H1 (cell line): ENCODE data around the gene ST6GALNAC5. TPM values are rescaled to one million over a fixed set of nuclear protein-coding genes. Genes with fewer than 3 reads are reported as not detected.

Source experiments
- CTCF ChIA-PET: fragments of 300-600 bp; sonication (Branson Sonifier 250); formaldehyde crosslinking; loops from one replicate; lab custom pipeline; 2021; ENCODE audit not compliant: partially characterized antibody; lab: Charles Lee
- POLR2A ChIA-PET: fragments of 300-600 bp; sonication (Branson Sonifier 250); formaldehyde crosslinking; loops from one replicate; lab custom pipeline; 2021; ENCODE audit warnings: inconsistent platforms; ENCODE audit not compliant: partially characterized antibody; lab: Charles Lee
- DNase-seq, 2 experiments: peaks; one replicate each; pipeline versions ENCODE4 v3.0.0 to v3.0.0-alpha.2; 2010 to 2022; ENCODE audit warnings: low spot score in 2 of 2, low read depth in 1 of 2, mixed read lengths in 1 of 2
- FAIRE-seq: peaks from 2 replicates; lab custom pipeline; 2011; peaks lifted over from hg19 to GRCh38; lab: Jason Lieb, UNC
- H2AFZ ChIP-seq: 2 replicates; pipeline ENCODE4 v1.8.1; 2012; ENCODE audit warnings: low read length, inconsistent platforms
- H2AK5ac ChIP-seq: 2 replicates; pipeline ENCODE4 v1.6.1; 2013; ENCODE audit warnings: low read depth, low read length
- H2BK120ac ChIP-seq: replicated peaks from 2 replicates; pipeline ENCODE3; 2013; ENCODE audit warnings: low read depth, low read length, inconsistent platforms
- H2BK12ac ChIP-seq: 2 replicates; pipeline ENCODE4 v1.6.1; 2013; ENCODE audit warnings: low read depth, low read length
- H2BK15ac ChIP-seq: 2 replicates; pipeline ENCODE4 v1.6.1; 2013; ENCODE audit warnings: low read length
- H2BK20ac ChIP-seq: 2 replicates; pipeline ENCODE4 v1.6.1; 2013; ENCODE audit warnings: low read length
- H2BK5ac ChIP-seq: 2 replicates; pipeline ENCODE4 v1.6.1; 2013; ENCODE audit warnings: low read depth, low read length
- H3K14ac ChIP-seq: 2 replicates; pipeline ENCODE4 v1.6.1; 2013; ENCODE audit warnings: inconsistent platforms; ENCODE audit not compliant: insufficient read length
- H3K18ac ChIP-seq: 2 replicates; pipeline ENCODE4 v1.6.1; 2013; ENCODE audit warnings: low read length; ENCODE audit errors: extremely low read depth
- H3K23ac ChIP-seq: 2 replicates; pipeline ENCODE4 v1.6.1; 2013; ENCODE audit warnings: inconsistent platforms; ENCODE audit not compliant: insufficient read length
- H3K23me2 ChIP-seq: 2 replicates; pipeline ENCODE4 v1.6.1; 2013; ENCODE audit warnings: low read depth, low read length
- H3K27ac ChIP-seq: 2 replicates; pipeline ENCODE4 v1.6.1; 2011; ENCODE audit warnings: low read depth, low read length, inconsistent platforms
- H3K27me3 ChIP-seq, 4 experiments: replicated peaks in 1 of 4; 1 replicate in 1 of 4; 2 replicates in 3 of 4; pipeline versions ENCODE4 v1.6.1 to v1.8.1; 2011 to 2013; ENCODE audit warnings: low read length in 3 of 4, mild to moderate bottlenecking in 3 of 4, inconsistent platforms in 2 of 4, mixed read lengths in 2 of 4, moderate library complexity in 1 of 4; ENCODE audit not compliant: control insufficient read depth in 3 of 4, insufficient read depth in 3 of 4; ENCODE audit errors: extremely low read depth in 1 of 4
- H3K36me3 ChIP-seq, 4 experiments: 2 replicates each; pipeline versions ENCODE4 v1.6.1 to v1.8.1; 2011 to 2013; ENCODE audit warnings: mild to moderate bottlenecking in 4 of 4, low read length in 3 of 4, moderate library complexity in 2 of 4, control low read depth in 1 of 4, inconsistent platforms in 1 of 4; ENCODE audit not compliant: insufficient read depth in 4 of 4, control insufficient read depth in 2 of 4
- H3K4ac ChIP-seq: replicated peaks from 2 replicates; pipeline ENCODE3; 2013; ENCODE audit warnings: low read length, low read depth, mixed read lengths, inconsistent platforms; ENCODE audit not compliant: insufficient read length
- H3K4me1 ChIP-seq, 4 experiments: replicated peaks in 1 of 4; 1 replicate in 1 of 4; 2 replicates in 3 of 4; pipeline versions ENCODE4 v1.6.1 to v1.8.1; 2011 to 2013; ENCODE audit warnings: low read length in 3 of 4, inconsistent platforms in 2 of 4, mixed read lengths in 1 of 4; ENCODE audit not compliant: insufficient read depth in 4 of 4, control insufficient read depth in 3 of 4
- H3K4me2 ChIP-seq, 2 experiments: 2 replicates each; pipeline versions ENCODE4 v1.6.1 to v1.8.1; 2011 to 2013; ENCODE audit warnings: low read depth in 2 of 2, low read length in 2 of 2, control low read depth in 1 of 2, inconsistent platforms in 1 of 2, mild to moderate bottlenecking in 1 of 2; ENCODE audit not compliant: insufficient read depth in 1 of 2
- H3K4me3 ChIP-seq, 4 experiments: fragments of 200-600, 300-600 bp in 1 of 4; sonication (generic), shearing (Covaris generic), sonication (Bioruptor Twin) in 1 of 4; 2 replicates each; pipeline versions ENCODE4 v1.5.1 to v1.8.1; 2011 to 2016; ENCODE audit warnings: low read length in 4 of 4, low read depth in 3 of 4, control low read depth in 2 of 4, inconsistent platforms in 2 of 4, mild to moderate bottlenecking in 2 of 4, mixed read lengths in 1 of 4, moderate library complexity in 1 of 4; ENCODE audit not compliant: insufficient read depth in 2 of 4; ENCODE audit errors: extremely low read depth in 1 of 4
- H3K56ac ChIP-seq: replicated peaks from 2 replicates; pipeline ENCODE3; 2013; ENCODE audit warnings: low read depth, mild to moderate bottlenecking, mixed read lengths, low read length, inconsistent platforms; ENCODE audit not compliant: insufficient read length
- H3K79me1 ChIP-seq: 2 replicates; pipeline ENCODE4 v1.6.1; 2013; ENCODE audit warnings: low read depth, low read length, control low read depth
- H3K79me2 ChIP-seq, 2 experiments: 2 replicates each; pipeline versions ENCODE4 v1.6.1 to v1.8.1; 2012 to 2013; ENCODE audit warnings: low read length in 2 of 2, mild to moderate bottlenecking in 2 of 2, inconsistent platforms in 1 of 2; ENCODE audit not compliant: insufficient read depth in 2 of 2, control insufficient read depth in 1 of 2
- H3K9ac ChIP-seq, 4 experiments: replicated peaks in 1 of 4; 1 replicate in 1 of 4; 2 replicates in 3 of 4; pipeline versions ENCODE4 v1.6.1 to v1.8.1; 2011 to 2013; ENCODE audit warnings: low read depth in 3 of 4, low read length in 3 of 4, control low read depth in 2 of 4, mild to moderate bottlenecking in 2 of 4, moderate library complexity in 2 of 4, inconsistent platforms in 1 of 4; ENCODE audit errors: extremely low read depth in 1 of 4
- H3K9me3 ChIP-seq, 2 experiments: 2 replicates each; pipeline versions ENCODE4 v1.6.1 to v1.8.1; 2012 to 2013; ENCODE audit warnings: mild to moderate bottlenecking in 2 of 2, moderate library complexity in 2 of 2, control low read depth in 1 of 2, inconsistent platforms in 1 of 2, low read depth in 1 of 2, low read length in 1 of 2, mixed read lengths in 1 of 2; ENCODE audit not compliant: insufficient read depth in 2 of 2
- H4K20me1 ChIP-seq, 2 experiments: replicated peaks in 1 of 2; 2 replicates each; pipeline versions ENCODE3 to v1.8.1; 2011 to 2013; ENCODE audit warnings: inconsistent platforms in 2 of 2, low read length in 2 of 2, mild to moderate bottlenecking in 1 of 2; ENCODE audit not compliant: insufficient read depth in 2 of 2, control insufficient read depth in 1 of 2
- H4K5ac ChIP-seq: 2 replicates; pipeline ENCODE4 v1.6.1; 2013; ENCODE audit warnings: low read length, low read depth, mixed read lengths, inconsistent platforms; ENCODE audit not compliant: insufficient read length
- H4K8ac ChIP-seq: 2 replicates; pipeline ENCODE4 v1.8.0; 2013; ENCODE audit warnings: mild to moderate bottlenecking, moderate library complexity, low read length, inconsistent platforms; ENCODE audit not compliant: insufficient read depth; ENCODE audit errors: extremely low read depth
- H4K91ac ChIP-seq: replicated peaks from 2 replicates; pipeline ENCODE3; 2013; ENCODE audit warnings: low read length, mixed read lengths, inconsistent platforms; ENCODE audit not compliant: insufficient read length
- BRCA1 ChIP-seq: IDR thresholded peaks from 2 replicates; pipeline ENCODE4 v1.6.1; 2012; ENCODE audit warnings: low read depth, low read length, improper control_type of control experiment
- CBX5 ChIP-seq: fragments of 300-800, 300-1000 bp; sonication (generic); IDR thresholded peaks from 2 replicates; pipeline ENCODE4 v1.7.1; 2016; ENCODE audit warnings: antibody characterized with exemption, low read length, low read depth
- CTCF ChIP-seq, 3 experiments: IDR thresholded peaks; 1 replicate in 2 of 3; 2 replicates in 1 of 3; pipeline versions ENCODE4 v1.5.1 to v1.6.1; 2011; ENCODE audit warnings: low read length in 3 of 3, mild to moderate bottlenecking in 3 of 3, inconsistent platforms in 2 of 3, low read depth in 1 of 3, moderate library complexity in 1 of 3; ENCODE audit not compliant: insufficient read depth in 1 of 3; ENCODE audit errors: control extremely low read depth in 1 of 3
- HDAC2 ChIP-seq, 2 experiments: fragments of 300-600 bp in 1 of 2; sonication (generic) in 1 of 2; IDR thresholded peaks; 2 replicates each; pipeline ENCODE4 v1.6.1; 2011 to 2012; ENCODE audit warnings: low read depth in 2 of 2, low read length in 2 of 2, mild to moderate bottlenecking in 2 of 2, moderate library complexity in 2 of 2, borderline replicate concordance in 1 of 2, inconsistent platforms in 1 of 2
- KDM5A ChIP-seq: fragments of 200-600 bp; IDR thresholded peaks from 2 replicates; pipeline ENCODE4 v1.7.1; 2012; ENCODE audit warnings: mild to moderate bottlenecking, low read length, inconsistent platforms, mixed read lengths
- NRF1 ChIP-seq: IDR thresholded peaks from 2 replicates; pipeline ENCODE4 v1.6.1; 2011; ENCODE audit warnings: mild to moderate bottlenecking, low read depth, low read length, improper control_type of control experiment
- RFX5 ChIP-seq: IDR thresholded peaks from 2 replicates; pipeline ENCODE4 v1.6.1; 2011; ENCODE audit warnings: low read depth, low read length, improper control_type of control experiment, borderline replicate concordance
- RNF2 ChIP-seq: fragments of 200-900, 300-1000 bp; sonication (generic); IDR thresholded peaks from 2 replicates; pipeline ENCODE4 v1.7.1; 2016; ENCODE audit warnings: borderline replicate concordance, low read depth, mild to moderate bottlenecking, antibody characterized with exemption, low read length; ENCODE audit not compliant: poor library complexity, severe bottlenecking; ENCODE audit errors: missing control alignments
- RXRA ChIP-seq: IDR thresholded peaks from 2 replicates; pipeline ENCODE4 v1.6.1; 2011; ENCODE audit warnings: low read depth, mild to moderate bottlenecking, low read length, moderate library complexity; ENCODE audit not compliant: insufficient read depth
- SP1 ChIP-seq: IDR thresholded peaks from 2 replicates; pipeline ENCODE4 v1.6.1; 2011; ENCODE audit warnings: low read depth, low read length
- TEAD4 ChIP-seq: IDR thresholded peaks from 2 replicates; pipeline ENCODE4 v1.6.1; 2012; ENCODE audit warnings: low read depth, low read length, inconsistent platforms, mixed read lengths
- WGBS, 2 experiments: shearing (Covaris generic) in 1 of 2; methylation state at CpG; one replicate each; pipeline versions ENCODE4 v1.1.6 to v1.1.7; 2013 to 2015; ENCODE audit warnings: low lambda C conversion rate in 2 of 2, mixed read lengths in 2 of 2, inconsistent platforms in 1 of 2, low coverage in 1 of 2, missing lambda C conversion rate in 1 of 2; ENCODE audit not compliant: insufficient replicate concordance in 2 of 2, insufficient coverage in 1 of 2, insufficient read length in 1 of 2; ENCODE audit errors: extremely low coverage in 1 of 2, missing lambda C conversion rate in 1 of 2; 5-methylcytosine and 5-hydroxymethylcytosine counted together
- polyA plus RNA-seq, 7 experiments: library from polyadenylated mRNA; depleted of rRNA in 3 of 7; stranded (reverse) in 5 of 7; unstranded in 2 of 7; fragments of >200 nt in 5 of 7; fragments of 200-250 nt in 2 of 7; gene quantifications; 1 replicate in 5 of 7; 2 replicates in 1 of 7; 4 replicates in 1 of 7; pipeline versions ENCODE4 v1.2.1 to v1.2.3, GENCODE V29; 2011 to 2013; ENCODE audit warnings: missing spikeins in 2 of 7, mixed read lengths in 2 of 7
- total RNA-seq: library from RNA; stranded (reverse); fragmentation: NEBNext Ultra II Directional; extraction: Animal tissue kit (Norgen Biotek cat#: 25700); gene quantifications from 2 replicates; pipeline ENCODE4 v1.2.1, GENCODE V29; 2021

Gene ST6GALNAC5
- total and polyA plus RNA-seq, 2 of the 8 experiments (the other 6 are each of a cell fraction or from before 2014, with no cell fraction given): 6.2 to 7.3 TPM

DNA sequence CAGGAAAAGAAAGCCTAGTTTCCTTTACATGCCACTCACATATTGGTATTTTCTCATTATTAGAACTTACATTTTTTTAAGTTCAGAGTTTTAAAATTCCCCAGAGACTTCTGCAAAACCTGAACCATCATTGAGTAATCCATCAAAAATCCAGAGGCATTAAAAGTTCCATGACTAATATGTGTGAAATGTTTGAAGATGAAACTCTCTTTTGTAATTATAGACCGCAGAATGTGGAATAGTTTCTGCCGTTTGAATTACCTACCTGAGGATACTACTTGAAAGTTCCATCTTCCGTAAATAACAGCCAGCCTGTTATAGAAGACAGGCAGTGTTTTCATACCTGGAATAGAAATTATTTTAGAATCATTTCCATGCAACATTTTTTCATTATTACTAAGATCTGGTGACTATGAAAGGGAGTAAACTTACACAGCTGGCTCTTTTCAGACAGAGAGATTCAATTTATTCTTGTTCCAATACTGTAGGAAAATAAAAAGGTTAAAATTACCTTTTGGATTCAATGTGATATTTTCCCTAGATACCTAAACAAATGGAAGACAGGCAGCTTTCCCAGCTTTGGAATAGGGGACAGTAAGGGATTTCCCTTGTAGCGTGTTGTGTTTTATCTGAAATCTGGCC lies 131.4 kb downstream of the ST6GALNAC5 start:
- no peak for FAIRE-seq
- H4K5ac ChIP-seq: no peak overlapping the region
- TF ChIP-seq SP1: no peak
- no peak for TF ChIP-seq RNF2
- TF ChIP-seq RXRA: no peak
- no peak for TF ChIP-seq CTCF (IDR thresholded peaks at IDR 0.05; ENCODE audit: control extremely low read depth in 1 of 3, insufficient read depth in 1 of 3, low read depth in 1 of 3, low read length in 3 of 3)
- no peak for TF ChIP-seq HDAC2 (IDR thresholded peaks at IDR 0.05; ENCODE audit: borderline replicate concordance in 1 of 2, low read depth in 2 of 2, low read length in 2 of 2)
- no peak for TF ChIP-seq NRF1
- no peak for TF ChIP-seq RFX5
- no peak for TF ChIP-seq BRCA1
- no peak for TF ChIP-seq KDM5A
- TF ChIP-seq TEAD4: no peak
- no peak for TF ChIP-seq CBX5

More for the DNA sequence above, 131.4 kb downstream of the ST6GALNAC5 start:
- Histone ChIP-seq H2BK5ac (no peak overlapping the region), H2BK20ac (no peak overlapping the region), H2BK15ac (no peak overlapping the region), H3K79me1 (no peaks in the 10 kb centered on the region), H3K79me2 (no peaks in the 10 kb centered on the region), H3K27me3 (no peaks in the 10 kb centered on the region), H3K36me3 (no peaks in the 10 kb centered on the region), H3K4ac (no peak overlapping the region), H3K9me3 (no peaks in the 10 kb centered on the region), H3K4me2 (no peak overlapping the region), H2AFZ (no peak overlapping the region), H4K8ac (no peak overlapping the region), H3K4me1 (no peaks in the 10 kb centered on the region), H3K9ac (no peak overlapping the region), H3K23ac (no peak overlapping the region), H4K91ac (no peak overlapping the region), H2AK5ac (no peak overlapping the region), H3K23me2 (no peaks in the 10 kb centered on the region), H2BK12ac (no peak overlapping the region), H4K20me1 (no peaks in the 10 kb centered on the region), H3K4me3 (no peak overlapping the region), H2BK120ac (no peak overlapping the region), H3K27ac (no peak overlapping the region), H3K18ac (no peak overlapping the region), H3K56ac (no peak overlapping the region), H3K14ac (no peak overlapping the region)
- ChIA-PET POLR2A (no interaction called here), CTCF (no interaction called here)
- no peak for DNase-seq
- WGBS, 2 experiments: 91% methylated on average over 4 of the region's 4 CpGs; no CpG with 5 or more reads in 1 of the 2 experiments
